HepG2 (cell line): Measurements from ENCODE around the gene SCFD1. TPM values are rescaled to one million over a fixed set of nuclear protein-coding genes. Genes with fewer than 3 reads are reported as not detected.

Experiments used
- ATAC-seq: fragments of 200-7000 bp; cut with Tn5 transposase; 3 replicates; pipeline ENCODE4 v1.9.1; 2020; ENCODE audit warnings: mild to moderate bottlenecking, moderate library complexity
- BruUV-seq: library from RNA; stranded (reverse); fragments of 400-500 nt; replicated peaks from 2 replicates; lab custom pipeline; 2021; lab: Mats Ljungman, UMichigan
- CTCF ChIA-PET: fragments of 300-600 bp; formaldehyde crosslinking; extraction: SDS; loops from one replicate; lab custom pipeline; 2021; ENCODE audit warnings: low total read pairs, inconsistent platforms, low intra/inter-chr PET ratio; lab: Yijun Ruan, JAX
- POLR2A ChIA-PET: fragments of 350-600 bp; sonication (Branson Sonifier 250); formaldehyde crosslinking; loops from one replicate; lab custom pipeline; 2020; ENCODE audit warnings: antibody characterized with exemption, inconsistent platforms; lab: Yijun Ruan, JAX
- DNase-seq: peaks from one replicate; pipeline ENCODE4 v3.0.0-alpha.2; 2015; ENCODE audit warnings: low spot score
- FAIRE-seq: peaks from 3 replicates; lab custom pipeline; 2011; peaks lifted over from hg19 to GRCh38; lab: Jason Lieb, UNC
- H2AFZ ChIP-seq: one replicate; pipeline ENCODE4 v1.6.1; 2011; ENCODE audit warnings: low read length, inconsistent platforms
- H3K27ac ChIP-seq: fragments of 300-600 bp; 3 replicates; pipeline ENCODE4 v1.8.0; 2011; ENCODE audit warnings: mixed run types, mild to moderate bottlenecking, mixed read lengths, low read length, inconsistent platforms; ENCODE audit not compliant: insufficient read depth; ENCODE audit errors: extremely low read length
- H3K27me3 ChIP-seq, 2 experiments: fragments of 200-600 bp in 1 of 2; 2 replicates in 1 of 2; 3 replicates in 1 of 2; pipeline versions ENCODE4 v1.6.0 to v1.8.0; 2011; ENCODE audit warnings: low read length in 2 of 2, mild to moderate bottlenecking in 2 of 2, moderate library complexity in 2 of 2, inconsistent platforms in 1 of 2; ENCODE audit not compliant: insufficient read depth in 2 of 2, control insufficient read depth in 1 of 2
- H3K36me3 ChIP-seq, 2 experiments: fragments of 200-600 bp in 1 of 2; replicated peaks in 1 of 2; 2 replicates in 1 of 2; 3 replicates in 1 of 2; pipeline versions ENCODE4 v1.5.1 to v1.8.0; 2011; ENCODE audit warnings: low read length in 2 of 2, inconsistent platforms in 1 of 2; ENCODE audit not compliant: insufficient read depth in 2 of 2, control insufficient read depth in 1 of 2
- H3K4me1 ChIP-seq: 2 replicates; pipeline ENCODE4 v1.5.1; 2012; ENCODE audit warnings: low read length, inconsistent platforms; ENCODE audit not compliant: insufficient read depth
- H3K4me2 ChIP-seq: 2 replicates; pipeline ENCODE4 v1.6.0; 2011; ENCODE audit warnings: low read depth, low read length, inconsistent platforms
- H3K4me3 ChIP-seq, 3 experiments: fragments of 200-600 bp in 1 of 3; sonication (generic), shearing (Covaris generic) in 1 of 3; replicated peaks in 1 of 3; 2 replicates each; pipeline ENCODE4 v1.5.1; 2011 to 2016; ENCODE audit warnings: low read length in 3 of 3, inconsistent platforms in 2 of 3, low read depth in 2 of 3, mild to moderate bottlenecking in 2 of 3, control low read depth in 1 of 3, mixed read lengths in 1 of 3; ENCODE audit not compliant: insufficient read depth in 1 of 3
- H3K79me2 ChIP-seq: one replicate; pipeline ENCODE4 v1.6.1; 2011; ENCODE audit warnings: low read length, inconsistent platforms; ENCODE audit not compliant: insufficient read depth
- H3K9ac ChIP-seq: 2 replicates; pipeline ENCODE4 v1.6.0; 2011; ENCODE audit warnings: mild to moderate bottlenecking, low read depth, low read length, inconsistent platforms; ENCODE audit not compliant: insufficient read depth
- H3K9me3 ChIP-seq: 2 replicates; pipeline ENCODE4 v1.5.1; 2012; ENCODE audit warnings: mild to moderate bottlenecking, low read length
- H4K20me1 ChIP-seq: 2 replicates; pipeline ENCODE4 v1.6.0; 2011; ENCODE audit warnings: inconsistent platforms, mild to moderate bottlenecking, low read length, moderate library complexity; ENCODE audit not compliant: insufficient read depth
- DR1 ChIP-seq: sonication (generic); formaldehyde crosslinking; IDR thresholded peaks from 2 replicates; pipeline ENCODE4 v1.8.0; 2021; ENCODE audit warnings: mild to moderate bottlenecking, missing genetic modification reagents, inconsistent platforms
- GTF2F1 ChIP-seq: fragments of 150-350 bp; IDR thresholded peaks from 2 replicates; pipeline ENCODE4 v1.6.1; 2014; ENCODE audit warnings: low read length
- KDM6A ChIP-seq: IDR thresholded peaks from 2 replicates; pipeline ENCODE4 v1.6.1; 2016; ENCODE audit warnings: low read depth
- MTA3 ChIP-seq: sonication (generic); formaldehyde crosslinking; IDR thresholded peaks from 2 replicates; pipeline ENCODE4 v1.4.0; 2020; ENCODE audit warnings: missing genetic modification reagents
- NFE2 ChIP-seq: sonication (generic); formaldehyde crosslinking; IDR thresholded peaks from 2 replicates; pipeline ENCODE4 v1.4.0; 2020; ENCODE audit warnings: missing genetic modification reagents
- NFE2L2 ChIP-seq: fragments of 150-350 bp; IDR thresholded peaks from 2 replicates; pipeline ENCODE4 v1.6.1; 2014; ENCODE audit warnings: low read length
- POLR2AphosphoS2 ChIP-seq: IDR thresholded peaks from 2 replicates; pipeline ENCODE4 v1.6.1; 2011; ENCODE audit warnings: low read depth, low read length, improper control_type of control experiment
- RARG ChIP-seq: sonication (generic); formaldehyde crosslinking; IDR thresholded peaks from 2 replicates; pipeline ENCODE4 v1.4.0; 2020; ENCODE audit warnings: low read depth, mild to moderate bottlenecking, missing genetic modification reagents
- SETDB1 ChIP-seq: sonication (generic); formaldehyde crosslinking; IDR thresholded peaks from 2 replicates; pipeline ENCODE4 v1.5.1; 2020; ENCODE audit warnings: missing genetic modification reagents, mild to moderate bottlenecking, borderline replicate concordance
- SRY ChIP-seq: sonication (generic); formaldehyde crosslinking; IDR thresholded peaks from 2 replicates; pipeline ENCODE4 v1.8.0; 2022; ENCODE audit warnings: mild to moderate bottlenecking, missing genetic modification reagents
- TBL1XR1 ChIP-seq: fragments of 150-350 bp; IDR thresholded peaks from 2 replicates; pipeline ENCODE4 v1.6.1; 2014; ENCODE audit warnings: borderline replicate concordance, low read length; ENCODE audit not compliant: partially characterized antibody
- WIZ ChIP-seq: sonication (generic); formaldehyde crosslinking; IDR thresholded peaks from 2 replicates; pipeline ENCODE4 v1.5.1; 2020; ENCODE audit warnings: mild to moderate bottlenecking, missing genetic modification reagents
- ZNF143 ChIP-seq: sonication (generic); formaldehyde crosslinking; IDR thresholded peaks from 2 replicates; pipeline ENCODE4 v1.4.0; 2020; ENCODE audit warnings: missing genetic modification reagents
- ZNF274 ChIP-seq: sonication (generic); formaldehyde crosslinking; IDR thresholded peaks from 2 replicates; pipeline ENCODE4 v1.5.1; 2020; ENCODE audit warnings: mild to moderate bottlenecking, missing genetic modification reagents
- ZNF282 ChIP-seq: fragments of 450-650 bp; IDR thresholded peaks from 2 replicates; pipeline ENCODE4 v1.6.1; 2018; ENCODE audit not compliant: partially characterized antibody
- ZNF460 ChIP-seq: sonication (generic); formaldehyde crosslinking; IDR thresholded peaks from 2 replicates; pipeline ENCODE4 v1.5.1; 2020; ENCODE audit warnings: missing genetic modification reagents, mild to moderate bottlenecking, borderline replicate concordance
- ZNF776 ChIP-seq: sonication (generic); formaldehyde crosslinking; IDR thresholded peaks from 2 replicates; pipeline ENCODE4 v1.4.0; 2020; ENCODE audit warnings: mild to moderate bottlenecking, missing genetic modification reagents
- ZSCAN29 ChIP-seq: sonication (generic); formaldehyde crosslinking; conservative IDR thresholded peaks from 2 replicates; pipeline ENCODE4 v1.4.0; 2020; ENCODE audit warnings: mild to moderate bottlenecking, missing genetic modification reagents
- WGBS: methylation state at CpG from one replicate; pipeline ENCODE4 v1.1.6; 2017; ENCODE audit warnings: low lambda C conversion rate; 5-methylcytosine and 5-hydroxymethylcytosine counted together
- in situ Hi-C: cut with HindIII; loops from 2 replicates; pipeline ENCODE4 v1.10.0; 2017; ENCODE audit warnings: low pct_unique_long_range_greater_than_20kb; ENCODE audit not compliant: extremely low pct_ligation_motif_present
- intact Hi-C: fragments of 100-400 bp; cut with micrococcal nuclease; formaldehyde crosslinking; loops from one replicate; pipeline ENCODE4 v1.10.0; 2022; ENCODE audit not compliant: unreplicated experiment
- polyA plus RNA-seq, 8 experiments: library from polyadenylated mRNA; depleted of rRNA in 3 of 8; stranded (reverse) in 7 of 8; unstranded in 1 of 8; fragments of >200 nt; fragmentation: Illumina TruSeq in 4 of 8; extraction: Trizol in 4 of 8; gene quantifications; 2 replicates each; pipeline versions ENCODE4 v1.2.1 to v1.2.3, GENCODE V29; 2011 to 2016; ENCODE audit warnings: low read depth in 4 of 8, missing spikeins in 1 of 8, mixed read lengths in 1 of 8; ENCODE audit not compliant: insufficient read depth in 1 of 8
- total RNA-seq, 5 experiments: library from RNA; depleted of rRNA; stranded (reverse); fragments of >200 nt; fragmentation: Illumina TruSeq; extraction: Trizol; gene quantifications; 2 replicates each; pipeline ENCODE4 v1.2.3, GENCODE V29; 2016; ENCODE audit warnings: low read depth in 1 of 5
- TF ChIP-seq, protein P1 (sequence below): sonication (generic); formaldehyde crosslinking; IDR thresholded peaks from 2 replicates; pipeline ENCODE4 v1.4.0; 2020; ENCODE audit warnings: missing genetic modification reagents

SCFD1 gene
- total and polyA plus RNA-seq, 2 of the 13 experiments (the other 11 are each of a cell fraction or from before 2014, with no cell fraction given): 235 to 256 TPM

DNA sequence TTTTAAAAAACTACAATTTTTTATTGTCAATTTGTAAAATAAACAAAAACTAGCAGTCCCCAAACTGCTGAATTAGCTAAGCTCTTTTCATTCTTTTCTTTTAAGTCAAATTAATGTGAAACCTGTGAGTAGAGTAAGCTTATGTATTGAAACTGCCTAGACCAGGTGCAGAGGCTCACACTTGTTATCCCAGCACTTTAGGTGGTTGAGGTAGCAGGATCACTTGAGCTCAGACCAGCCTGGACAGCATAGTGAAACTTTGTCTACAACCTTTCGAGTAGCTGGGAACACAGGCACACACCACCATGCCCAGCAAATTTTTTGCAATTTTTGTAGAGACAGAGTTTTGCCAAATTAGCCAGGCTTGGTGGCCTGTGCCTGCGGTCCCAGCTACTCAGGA, 26.4 kb downstream of the SCFD1 start:
- DNase-seq (no peak), ATAC-seq (peak; percentile 54), FAIRE-seq (no peak)
- Histone ChIP-seq H3K27me3 (no peaks in the 10 kb centered on the region), H3K4me2 (no peak overlapping the region), H3K27ac (no peak overlapping the region), H3K9ac (no peak overlapping the region), H4K20me1 (no peaks in the 10 kb centered on the region), H3K4me1 (no peaks in the 10 kb centered on the region), H3K4me3 (no peak overlapping the region), H3K9me3 (peaks cover 21% of the 10 kb centered on the region), H3K79me2 (peaks cover 29% of the 10 kb centered on the region), H2AFZ (no peak overlapping the region), H3K36me3 (peaks cover 25 to 82% of the 10 kb centered on the region in 2 experiments)
- ChIA-PET POLR2A (interaction anchor here (0.7 kb wide), 1 partner anchor 34 kb away, joined by 3 read pairs; no protein-coding TSS in a partner anchor), CTCF (no interaction called here)
- intact Hi-C loops: no loop called here
- 96% methylated on average over 2 of the region's 2 CpGs for WGBS
- in situ Hi-C loops: no loop called here
- TF ChIP-seq ZNF776 (CRISPR knock-in tag): no peak
- no peak for TF ChIP-seq SETDB1 (CRISPR knock-in tag)
- TF ChIP-seq NFE2L2: no peak
- no peak for TF ChIP-seq NFE2
- no peak for TF ChIP-seq ZNF460
- TF ChIP-seq ZNF274 (CRISPR knock-in tag): no peak
- TF ChIP-seq SRY (CRISPR knock-in tag): no peak
- TF ChIP-seq KDM6A (CRISPR knock-in tag): no peak
- TF ChIP-seq RARG: no peak
- no peak for TF ChIP-seq ZSCAN29 (CRISPR knock-in tag)
- no peak for TF ChIP-seq ZNF282
- TF ChIP-seq, protein P1, sequence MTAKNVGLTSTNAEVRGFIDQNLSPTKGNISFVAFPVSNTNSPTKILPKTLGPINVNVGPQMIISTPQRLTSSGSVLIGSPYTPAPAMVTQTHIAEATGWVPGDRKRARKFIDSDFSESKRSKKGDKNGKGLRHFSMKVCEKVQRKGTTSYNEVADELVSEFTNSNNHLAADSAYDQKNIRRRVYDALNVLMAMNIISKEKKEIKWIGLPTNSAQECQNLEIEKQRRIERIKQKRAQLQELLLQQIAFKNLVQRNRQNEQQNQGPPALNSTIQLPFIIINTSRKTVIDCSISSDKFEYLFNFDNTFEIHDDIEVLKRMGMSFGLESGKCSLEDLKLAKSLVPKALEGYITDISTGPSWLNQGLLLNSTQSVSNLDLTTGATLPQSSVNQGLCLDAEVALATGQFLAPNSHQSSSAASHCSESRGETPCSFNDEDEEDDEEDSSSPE (CRISPR knock-in tag): no peak
- TF ChIP-seq DR1: no peak
- no peak for TF ChIP-seq GTF2F1
- no peak for TF ChIP-seq POLR2AphosphoS2
- TF ChIP-seq WIZ (CRISPR knock-in tag): no peak
- TF ChIP-seq MTA3 (CRISPR knock-in tag): no peak
- no peak for TF ChIP-seq ZNF143
- TF ChIP-seq TBL1XR1: no peak
- BruUV-seq: no TSS peak
